Sciatic nerve (tissue), 2 donors: ENCODE results near the gene CACNA2D3. TPM values are rescaled to one million over a fixed set of nuclear protein-coding genes. Genes with fewer than 3 reads are reported as not detected.

ENCODE experiments used
- ATAC-seq: fragments of 200-7000 bp; cut with Tn5 transposase; one replicate; pipeline ENCODE4 v1.9.1; 2020; ENCODE audit warnings: mild to moderate bottlenecking, moderate library complexity
- DNase-seq: peaks from one replicate; pipeline ENCODE4 v3.0.0-alpha.2; 2020; ENCODE audit warnings: low spot score
- intact Hi-C: fragments of 100-400 bp; cut with DNase I; formaldehyde crosslinking; loops from one replicate; pipeline ENCODE4 v1.14.2; 2022
- total RNA-seq: library from RNA; stranded (reverse); fragmentation: NEBNext Ultra II Directional; extraction: Animal tissue kit (Norgen Biotek cat#: 25700); gene quantifications from one replicate; pipeline ENCODE4 v1.2.1, GENCODE V29; 2021
- donor health status: DM: no; HTN: no; CAD: no.
- donor health status: DM: no; HTN: no; CAD: no.

Gene CACNA2D3
- total RNA-seq, 1 donor from 2014 or later = 6.9 TPM

GRCh38 chr3:54345847-54346375 lies 223.6 kb downstream of the CACNA2D3 start:
- ATAC-seq = no peak
- DNase-seq = no peak
- intact Hi-C loops = no loop called here

GRCh38 chr3:54347060-54347459 lies 224.7 kb downstream of the CACNA2D3 start:
- intact Hi-C loops = no loop called here
- ATAC-seq (no peak), DNase-seq (no peak)

GRCh38 chr3:54347933-54348332 lies 225.6 kb downstream of the CACNA2D3 start:
- DNase-seq = no peak
- peak; percentile 74 for ATAC-seq
- intact Hi-C loops = no loop called here

- DNase-seq = no peak
- no peak for ATAC-seq
- intact Hi-C loops = no loop called here
Measured at GRCh38 chr3:54349231-54349652, 226.9 kb downstream of the CACNA2D3 start.

GRCh38 chr3:54349691-54350090 lies 227.3 kb downstream of the CACNA2D3 start:
- intact Hi-C loops = loop anchor here (10.0 kb wide), 1 partner anchor 1145 kb away; no protein-coding TSS in a partner anchor
- DNase-seq (no peak), ATAC-seq (no peak)

- no peak for ATAC-seq
- intact Hi-C loops = loop anchor here (10.0 kb wide), 1 partner anchor 1149 kb away; no protein-coding TSS in a partner anchor
- DNase-seq = no peak
Measured at GRCh38 chr3:54353546-54353945, 231.2 kb downstream of the CACNA2D3 start.

GRCh38 chr3:54353946-54354345 lies 231.6 kb downstream of the CACNA2D3 start:
- ATAC-seq = no peak
- DNase-seq = no peak
- intact Hi-C loops = loop anchor here (10.0 kb wide), 1 partner anchor 1149 kb away; no protein-coding TSS in a partner anchor

GRCh38 chr3:54355800-54356199 lies 233.4 kb downstream of the CACNA2D3 start:
- no peak for ATAC-seq
- intact Hi-C loops = loop anchor here (10.0 kb wide), 1 partner anchor 1151 kb away; no protein-coding TSS in a partner anchor

GRCh38 chr3:54356261-54357045 lies 234.1 kb downstream of the CACNA2D3 start:
- ATAC-seq (no peak), DNase-seq (no peak)
- intact Hi-C loops = loop anchor here (10.0 kb wide), 1 partner anchor 1152 kb away; no protein-coding TSS in a partner anchor

More at GRCh38 chr3:54355800-54356199, 233.4 kb downstream of the CACNA2D3 start:
- no peak for DNase-seq

GRCh38 chr3:54357301-54357700 lies 234.9 kb downstream of the CACNA2D3 start:
- DNase-seq (no peak), ATAC-seq (no peak)
- intact Hi-C loops = loop anchor here (10.0 kb wide), 1 partner anchor 1152 kb away; no protein-coding TSS in a partner anchor

- ATAC-seq (peak; percentile 52), DNase-seq (no peak)
- intact Hi-C loops = loop anchor here (10.0 kb wide), 1 partner anchor 1154 kb away; no protein-coding TSS in a partner anchor
Measured at GRCh38 chr3:54358316-54358715, 236.0 kb downstream of the CACNA2D3 start.

GRCh38 chr3:54358969-54359694 lies 236.8 kb downstream of the CACNA2D3 start:
- ATAC-seq (no peak), DNase-seq (no peak)
- intact Hi-C loops = loop anchor here (10.0 kb wide), 1 partner anchor 1154 kb away; no protein-coding TSS in a partner anchor

GRCh38 chr3:54360320-54360719 lies 238.0 kb downstream of the CACNA2D3 start:
- intact Hi-C loops = no loop called here
- ATAC-seq (no peak), DNase-seq (no peak)

GRCh38 chr3:54361746-54362283 lies 239.5 kb downstream of the CACNA2D3 start:
- DNase-seq (no peak), ATAC-seq (no peak)
- intact Hi-C loops = no loop called here

GRCh38 chr3:54366007-54366750 lies 243.8 kb downstream of the CACNA2D3 start:
- ATAC-seq = no peak
- DNase-seq = no peak
- intact Hi-C loops = no loop called here

GRCh38 chr3:54366839-54367238 lies 244.5 kb downstream of the CACNA2D3 start:
- no peak for DNase-seq
- intact Hi-C loops = no loop called here
- ATAC-seq = no peak

- ATAC-seq = no peak
- no peak for DNase-seq
- intact Hi-C loops = no loop called here
Measured at GRCh38 chr3:54372232-54372631, 249.9 kb downstream of the CACNA2D3 start.

GRCh38 chr3:54374214-54374852 lies 252.0 kb downstream of the CACNA2D3 start:
- no peak for ATAC-seq
- no peak for DNase-seq
- intact Hi-C loops = no loop called here
